Naive thymus-derived CD4-positive, alpha-beta T cell (primary cell): ENCODE measurements around the gene NXPE1. TPM values are rescaled to one million over a fixed set of nuclear protein-coding genes. Genes with fewer than 3 reads are reported as not detected.

Experiments
- polyA plus RNA-seq, 2 donors: library from polyadenylated mRNA; unstranded; fragments of 300-500 nt; fragmentation: Illumina TruSeq; gene quantifications; one replicate each; pipeline ENCODE4 v1.2.3, GENCODE V29; 2021
- total RNA-seq, 6 experiments: library from RNA in 5 of 6; stranded (reverse) in 5 of 6; gene quantifications; 1 replicate in 5 of 6; 2 replicates in 1 of 6; pipeline ENCODE4 v1.2.3 and lab custom pipeline; 2021 to 2026

The NXPE1 gene
- total and polyA plus RNA-seq, 7 experiments from 2014 or later, result not detected

Other genes with a start within 250 kb of the NXPE1 start
- gene C11orf71, start 159.4 kb downstream of the NXPE1 start, total RNA-seq, result 10 to 100 TPM in 3 of 5 experiments, 1 to 10 TPM in 2; 6.0 to 19.1 (median 17.1) TPM
- gene C11orf71, start 159.4 kb downstream of the NXPE1 start, polyA plus RNA-seq, result 10 to 100 TPM; 10.8 to 19.4 TPM
- 10 to 100 TPM; 35.8 to 71.3 (median 43.4) TPM for gene RBM7, start 159.2 kb downstream of the NXPE1 start, total RNA-seq
- gene RBM7, start 159.2 kb downstream of the NXPE1 start, polyA plus RNA-seq, result 10 to 100 TPM; 19.3 to 35.7 TPM
- gene REXO2, start 120.4 kb downstream of the NXPE1 start, total RNA-seq, result 100 to 1,000 TPM in 1 of 5 experiments, 10 to 100 TPM in 4; 33.8 to 105 (median 56.0) TPM
- gene REXO2, start 120.4 kb downstream of the NXPE1 start, polyA plus RNA-seq, result 10 to 100 TPM; 54.2 to 64.0 TPM
- gene NXPE4, start 35.9 kb upstream of the NXPE1 start, total RNA-seq, result not detected
- gene NXPE4, start 35.9 kb upstream of the NXPE1 start, polyA plus RNA-seq, result not detected
- not detected for gene NXPE2, start 118.6 kb upstream of the NXPE1 start, total RNA-seq
- gene NXPE2, start 118.6 kb upstream of the NXPE1 start, polyA plus RNA-seq, result not detected